SK-N-SH (cell line): Measurements from ENCODE around the gene SMYD3. TPM values are rescaled to one million over a fixed set of nuclear protein-coding genes. Genes with fewer than 3 reads are reported as not detected.

Experiments
- CTCF ChIA-PET: fragments of 300-600, 350-600 bp; formaldehyde crosslinking; extraction: SDS; loops from one replicate; lab custom pipeline; 2021; lab: Yijun Ruan, JAX
- POLR2A ChIA-PET: fragments of 350-600 bp; sonication (Branson Sonifier 250); formaldehyde crosslinking; extraction: SDS; loops from one replicate; lab custom pipeline; 2020; ENCODE audit warnings: antibody characterized with exemption, inconsistent platforms; lab: Yijun Ruan, JAX
- DNase-seq: peaks from one replicate; pipeline ENCODE4 v3.0.0; 2012
- H2AFZ ChIP-seq: fragments of 200-600 bp; sonication (generic); 2 replicates; pipeline ENCODE4 v1.8.1; 2016; ENCODE audit warnings: antibody characterized with exemption, mild to moderate bottlenecking, low read depth
- H3F3A ChIP-seq: fragments of 200-600 bp; sonication (generic); replicated peaks from 2 replicates; pipeline ENCODE3; 2016; ENCODE audit warnings: antibody characterized with exemption, mild to moderate bottlenecking; ENCODE audit not compliant: insufficient read depth
- H3K27ac ChIP-seq, 2 experiments: fragments of 200-500 bp in 1 of 2; fragments of 200-600 bp in 1 of 2; sonication (Bioruptor generic) in 1 of 2; sonication (generic), shearing (Covaris generic) in 1 of 2; 2 replicates each; pipeline versions ENCODE4 v1.5.1 to v1.6.1; 2014 to 2016; ENCODE audit warnings: low read depth in 2 of 2, inconsistent platforms in 1 of 2, low read length in 1 of 2, mild to moderate bottlenecking in 1 of 2, mixed read lengths in 1 of 2
- H3K27me3 ChIP-seq: fragments of 200-600 bp; sonication (generic), shearing (Covaris generic); 2 replicates; pipeline ENCODE4 v1.6.1; 2016; ENCODE audit warnings: mixed run types; ENCODE audit not compliant: insufficient read depth
- H3K36me3 ChIP-seq, 2 experiments: fragments of 200-500 bp in 1 of 2; fragments of 200-600 bp in 1 of 2; sonication (Bioruptor generic) in 1 of 2; sonication (generic) in 1 of 2; replicated peaks in 1 of 2; 2 replicates each; pipeline versions ENCODE3 to v1.5.1; 2014 to 2016; ENCODE audit warnings: low read length in 1 of 2, mild to moderate bottlenecking in 1 of 2; ENCODE audit not compliant: insufficient read depth in 2 of 2, control insufficient read depth in 1 of 2
- H3K4me1 ChIP-seq, 2 experiments: fragments of 200-500 bp in 1 of 2; fragments of 200-600 bp in 1 of 2; sonication (Bioruptor generic) in 1 of 2; sonication (generic), shearing (Covaris generic) in 1 of 2; 2 replicates each; pipeline versions ENCODE4 v1.5.1 to v1.6.1; 2014 to 2016; ENCODE audit warnings: low read depth in 1 of 2, low read length in 1 of 2, mixed run types in 1 of 2; ENCODE audit not compliant: insufficient read depth in 2 of 2, control insufficient read depth in 1 of 2
- H3K4me2 ChIP-seq: fragments of 200-600 bp; sonication (generic), shearing (Covaris generic); 2 replicates; pipeline ENCODE4 v1.6.1; 2017; ENCODE audit warnings: mixed run types
- H3K4me3 ChIP-seq, 2 experiments: fragments of 200-500 bp in 1 of 2; fragments of 200-600 bp in 1 of 2; sonication (Bioruptor generic) in 1 of 2; sonication (generic), shearing (Covaris generic) in 1 of 2; 2 replicates each; pipeline versions ENCODE4 v1.5.1 to v1.8.1; 2014 to 2016; ENCODE audit warnings: low read depth in 2 of 2, inconsistent platforms in 1 of 2, low read length in 1 of 2, mild to moderate bottlenecking in 1 of 2, mixed read lengths in 1 of 2, moderate library complexity in 1 of 2
- H3K79me2 ChIP-seq: fragments of 200-600 bp; sonication (generic); 2 replicates; pipeline ENCODE4 v1.8.1; 2017; ENCODE audit warnings: mild to moderate bottlenecking; ENCODE audit not compliant: insufficient read depth
- H3K9ac ChIP-seq: fragments of 200-600 bp; sonication (generic); 2 replicates; pipeline ENCODE4 v1.6.1; 2017; ENCODE audit warnings: mixed run types
- H3K9me2 ChIP-seq: fragments of 200-600 bp; sonication (generic); 2 replicates; pipeline ENCODE4 v1.6.1; 2017; ENCODE audit warnings: mixed run types
- H3K9me3 ChIP-seq: fragments of 200-600 bp; sonication (generic); 2 replicates; pipeline ENCODE4 v1.6.1; 2017; ENCODE audit warnings: mixed run types, mild to moderate bottlenecking, moderate library complexity
- H4K20me1 ChIP-seq: fragments of 200-600 bp; sonication (generic); 2 replicates; pipeline ENCODE4 v1.6.1; 2017; ENCODE audit warnings: mild to moderate bottlenecking, mixed run types; ENCODE audit not compliant: insufficient read depth
- CTCF ChIP-seq: fragments of 200-600 bp; sonication (generic); IDR thresholded peaks from 2 replicates; pipeline ENCODE4 v1.6.1; 2017; ENCODE audit warnings: antibody characterized with exemption, mild to moderate bottlenecking, moderate library complexity
- ELF1 ChIP-seq: IDR thresholded peaks from 2 replicates; pipeline ENCODE4 v1.4.0; 2012
- EZH2phosphoT487 ChIP-seq: fragments of 200-600 bp; sonication (generic); IDR thresholded peaks from 2 replicates; pipeline ENCODE4 v1.6.1; 2017; ENCODE audit warnings: low read depth, mixed run types, mild to moderate bottlenecking, antibody characterized with exemption, moderate library complexity, borderline replicate concordance
- FOSL2 ChIP-seq: IDR thresholded peaks from 2 replicates; pipeline ENCODE4 v1.4.0; 2012; ENCODE audit warnings: low read depth, mild to moderate bottlenecking, moderate library complexity, borderline replicate concordance
- GABPA ChIP-seq: IDR thresholded peaks from 2 replicates; pipeline ENCODE4 v1.4.0; 2012; ENCODE audit warnings: low read depth, mild to moderate bottlenecking
- IRF3 ChIP-seq: fragments of 150-350 bp; IDR thresholded peaks from 2 replicates; pipeline ENCODE4 v1.6.1; 2016; ENCODE audit warnings: mild to moderate bottlenecking, low read depth, low read length
- JUND ChIP-seq: IDR thresholded peaks from 2 replicates; pipeline ENCODE4 v1.4.0; 2012
- MEF2A ChIP-seq: IDR thresholded peaks from 2 replicates; pipeline ENCODE4 v1.4.0; 2012; ENCODE audit warnings: low read depth, borderline replicate concordance
- MXI1 ChIP-seq: IDR thresholded peaks from 2 replicates; pipeline ENCODE4 v1.6.1; 2012; ENCODE audit warnings: mild to moderate bottlenecking, low read depth, low read length, improper control_type of control experiment
- NFIC ChIP-seq: IDR thresholded peaks from 2 replicates; pipeline ENCODE4 v1.4.0; 2012; ENCODE audit warnings: borderline replicate concordance
- NRF1 ChIP-seq: IDR thresholded peaks from 2 replicates; pipeline ENCODE4 v1.6.1; 2012; ENCODE audit warnings: low read depth, mild to moderate bottlenecking, low read length
- POLR2AphosphoS5 ChIP-seq: IDR thresholded peaks from 2 replicates; pipeline ENCODE4 v1.6.1; 2012; ENCODE audit warnings: low read depth, low read length
- RAD21 ChIP-seq: IDR thresholded peaks from 2 replicates; pipeline ENCODE4 v1.6.1; 2012; ENCODE audit warnings: mild to moderate bottlenecking, low read length
- REST ChIP-seq: IDR thresholded peaks from 2 replicates; pipeline ENCODE4 v1.6.1; 2012; ENCODE audit warnings: mild to moderate bottlenecking, low read depth, low read length, moderate library complexity
- RFX5 ChIP-seq: IDR thresholded peaks from 2 replicates; pipeline ENCODE4 v1.6.1; 2012; ENCODE audit warnings: mild to moderate bottlenecking, improper control_type of control experiment, low read length
- RXRA ChIP-seq: IDR thresholded peaks from 2 replicates; pipeline ENCODE4 v1.4.0; 2012; ENCODE audit warnings: low read depth, mild to moderate bottlenecking, borderline replicate concordance
- SIN3A ChIP-seq: IDR thresholded peaks from 2 replicates; pipeline ENCODE4 v1.6.1; 2012; ENCODE audit warnings: low read depth, mild to moderate bottlenecking, low read length, moderate library complexity, borderline replicate concordance
- SMC3 ChIP-seq: IDR thresholded peaks from 2 replicates; pipeline ENCODE4 v1.6.1; 2012; ENCODE audit warnings: low read depth, low read length, improper control_type of control experiment
- TCF12 ChIP-seq: IDR thresholded peaks from 2 replicates; pipeline ENCODE4 v1.4.0; 2012
- TEAD4 ChIP-seq: IDR thresholded peaks from 2 replicates; pipeline ENCODE4 v1.4.0; 2012; ENCODE audit warnings: mild to moderate bottlenecking, borderline replicate concordance; ENCODE audit not compliant: insufficient read depth
- USF1 ChIP-seq: IDR thresholded peaks from 2 replicates; pipeline ENCODE4 v1.4.0; 2012; ENCODE audit warnings: low read depth, borderline replicate concordance
- YY1 ChIP-seq: IDR thresholded peaks from 2 replicates; pipeline ENCODE4 v1.4.0; 2012; ENCODE audit warnings: low read depth, mild to moderate bottlenecking
- WGBS: methylation state at CpG from one replicate; pipeline ENCODE4 v1.1.6; 2017; ENCODE audit warnings: low lambda C conversion rate; 5-methylcytosine and 5-hydroxymethylcytosine counted together
- polyA plus RNA-seq, 3 experiments: library from polyadenylated mRNA; depleted of rRNA; stranded (reverse); fragments of >200 nt; gene quantifications; 2 replicates each; pipeline ENCODE4 v1.2.3, GENCODE V29; 2012
- TF ChIP-seq, protein P1 (sequence below): IDR thresholded peaks from 2 replicates; pipeline ENCODE4 v1.4.0; 2012; ENCODE audit warnings: low read depth

Gene SMYD3
- polyA plus RNA-seq, 1 of the 3 experiments (the other 2 are of a cell fraction) = 31.4 TPM

DNA sequence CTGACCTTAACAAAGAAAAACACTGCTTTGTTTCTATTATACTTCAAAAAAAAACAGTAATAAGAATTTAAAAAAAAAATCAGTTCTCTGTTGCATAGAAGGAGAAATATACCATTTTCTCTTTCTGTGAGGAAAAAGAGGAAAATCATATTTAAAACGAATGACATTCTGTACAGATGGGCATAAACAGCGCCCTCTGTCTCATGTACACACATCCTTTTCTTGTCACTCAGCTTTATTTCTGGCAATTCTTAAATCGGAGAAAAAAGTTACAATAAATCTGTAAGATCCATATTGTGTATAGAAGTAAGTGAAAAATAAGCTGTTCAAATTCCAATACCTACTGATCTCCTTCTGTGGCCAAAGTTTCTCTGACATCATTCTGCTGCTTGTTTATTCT is 245.4 kb downstream of the SMYD3 start:
- H4K20me1 ChIP-seq = no peaks in the 10 kb centered on the region
- no peaks in the 10 kb centered on the region for H3K36me3 ChIP-seq
- TF ChIP-seq MXI1 (no peak), MEF2A (no peak), RXRA (no peak), SIN3A (no peak), TCF12 (no peak), RAD21 (peak; percentile 46; the same call in 1 of the 2 replicates), NFIC (no peak), IRF3 (no peak), YY1 (no peak), NRF1 (no peak), RFX5 (no peak), POLR2AphosphoS5 (no peak), CTCF (peak; percentile 50), SMC3 (no peak), FOSL2 (no peak)
- TF ChIP-seq, protein P1, sequence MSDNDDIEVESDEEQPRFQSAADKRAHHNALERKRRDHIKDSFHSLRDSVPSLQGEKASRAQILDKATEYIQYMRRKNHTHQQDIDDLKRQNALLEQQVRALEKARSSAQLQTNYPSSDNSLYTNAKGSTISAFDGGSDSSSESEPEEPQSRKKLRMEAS = no peak
- DNase-seq = no peak
- H3K4me1 ChIP-seq = no peaks in the 10 kb centered on the region
- CTCF ChIA-PET = interaction anchor here (0.7 to 3.4 kb wide), 12 partner anchors 9 to 1166 kb away, joined by 3 to 19 read pairs (median 4); no protein-coding TSS in a partner anchor
- H3F3A ChIP-seq = no peaks in the 10 kb centered on the region
- no peak overlapping the region for H3K27ac ChIP-seq
- no peaks in the 10 kb centered on the region for H3K9me2 ChIP-seq
- H2AFZ ChIP-seq = no peak overlapping the region
- POLR2A ChIA-PET = no interaction called here
- no peak overlapping the region for H3K9ac ChIP-seq
- 86% methylated on average over 3 of the region's 3 CpGs for WGBS
- H3K79me2 ChIP-seq = no peaks in the 10 kb centered on the region
- H3K4me2 ChIP-seq = no peak overlapping the region
- H3K9me3 ChIP-seq = no peaks in the 10 kb centered on the region
- H3K27me3 ChIP-seq = no peaks in the 10 kb centered on the region
- H3K4me3 ChIP-seq = no peak overlapping the region; a peak in 1 of 4 replicates

DNA sequence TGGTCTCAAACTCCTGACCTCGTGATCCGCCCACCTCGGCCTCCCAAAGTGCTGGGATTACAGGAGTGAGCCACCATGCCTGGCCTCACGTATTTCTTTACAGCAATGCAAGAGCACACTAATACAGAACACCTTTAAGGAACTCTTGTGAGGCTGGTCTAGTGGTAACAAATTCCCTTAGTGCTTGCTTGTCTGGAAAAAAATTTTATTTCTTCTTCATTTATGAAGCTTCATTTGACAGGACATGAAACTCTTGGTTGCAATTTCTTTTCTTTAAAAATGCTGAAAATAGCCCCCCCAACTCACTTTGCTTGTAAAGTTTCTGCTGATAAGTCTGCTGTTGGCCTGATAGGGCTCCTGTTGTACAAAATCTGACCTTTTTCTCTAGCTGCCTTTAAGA is 248.8 kb downstream of the SMYD3 start:
- Histone ChIP-seq H2AFZ (no peak overlapping the region), H3K36me3 (no peaks in the 10 kb centered on the region), H4K20me1 (no peaks in the 10 kb centered on the region), H3K27me3 (no peaks in the 10 kb centered on the region), H3K9me2 (no peaks in the 10 kb centered on the region), H3K9me3 (no peaks in the 10 kb centered on the region)
- no peak for DNase-seq
- TF ChIP-seq MXI1 = no peak
- no peak for TF ChIP-seq REST
- TF ChIP-seq GABPA = no peak
- TF ChIP-seq USF1 = no peak
- TF ChIP-seq TEAD4 = no peak
- no peak for TF ChIP-seq SMC3
- TF ChIP-seq JUND = no peak
- no peak for TF ChIP-seq ELF1
- no peak for TF ChIP-seq FOSL2
- no peak for TF ChIP-seq RAD21
- no peak for TF ChIP-seq RFX5
- TF ChIP-seq EZH2phosphoT487 = no peak
- no peak for TF ChIP-seq MEF2A
- no peak for TF ChIP-seq POLR2AphosphoS5
- TF ChIP-seq, all 33 proteins: peak for 0
- Histone ChIP-seq H3K9ac (no peak overlapping the region), H3F3A (no peaks in the 10 kb centered on the region), H3K79me2 (no peaks in the 10 kb centered on the region), H3K4me2 (no peak overlapping the region), H3K4me1 (no peaks in the 10 kb centered on the region), H3K4me3 (no peak overlapping the region), H3K27ac (no peak overlapping the region)
- 95% methylated on average over 4 of the region's 4 CpGs for WGBS
- CTCF ChIA-PET = no interaction called here
- POLR2A ChIA-PET = no interaction called here
